Parathyroid adenoma (tissue), 2 donors: ENCODE data around the gene MAD1L1.

Experiments used
- H2AFZ ChIP-seq: fragments of 300-600 bp; sonication (generic); one replicate; pipeline ENCODE4 v1.7.0; 2017; ENCODE audit warnings: antibody characterized with exemption, mild to moderate bottlenecking
- H3K27ac ChIP-seq: fragments of 300-600 bp; sonication (generic); one replicate; pipeline ENCODE4 v1.7.0; 2017
- H3K27me3 ChIP-seq: fragments of 300-600 bp; sonication (generic); one replicate; pipeline ENCODE4 v1.7.0; 2017; ENCODE audit warnings: low read length; ENCODE audit not compliant: control insufficient read depth, insufficient read depth
- H3K36me3 ChIP-seq: fragments of 300-600 bp; sonication (generic); one replicate; pipeline ENCODE4 v1.7.0; 2017; ENCODE audit warnings: low read length; ENCODE audit not compliant: control insufficient read depth, insufficient read depth
- H3K4me1 ChIP-seq: fragments of 300-600 bp; sonication (generic); one replicate; pipeline ENCODE4 v1.7.0; 2017; ENCODE audit warnings: control low read depth
- H3K4me2 ChIP-seq: fragments of 300-600 bp; sonication (generic); one replicate; pipeline ENCODE4 v1.7.0; 2017; ENCODE audit warnings: low read length
- H3K4me3 ChIP-seq: fragments of 300-600 bp; sonication (generic); one replicate; pipeline ENCODE4 v1.7.0; 2017; ENCODE audit warnings: low read depth, low read length
- H3K79me2 ChIP-seq: fragments of 300-600 bp; sonication (generic); one replicate; pipeline ENCODE4 v1.7.0; 2017; ENCODE audit warnings: control low read depth
- H3K9ac ChIP-seq: fragments of 300-600 bp; sonication (generic); one replicate; pipeline ENCODE4 v1.7.0; 2017; ENCODE audit warnings: mild to moderate bottlenecking
- H3K9me3 ChIP-seq: fragments of 300-600 bp; sonication (generic); one replicate; pipeline ENCODE4 v1.7.0; 2017; ENCODE audit warnings: low read length; ENCODE audit not compliant: control insufficient read depth
- CTCF ChIP-seq: fragments of 300-600 bp; sonication (generic); IDR thresholded peaks from one replicate; pipeline ENCODE4 v1.7.0; 2017; ENCODE audit warnings: antibody characterized with exemption, mild to moderate bottlenecking
- donor health status: primary hyperparathyroidism.

Gene MAD1L1

GRCh38 chr7:1845536-1846311, 387.0 kb downstream of the MAD1L1 start:
- H3K4me2 ChIP-seq: no peak overlapping the region
- no peak overlapping the region for H3K4me3 ChIP-seq
- no peaks in the 10 kb centered on the region for H3K4me1 ChIP-seq
- no peak overlapping the region for H3K9ac ChIP-seq
- H3K79me2 ChIP-seq: no peaks in the 10 kb centered on the region
- no peak overlapping the region for H2AFZ ChIP-seq
- H3K9me3 ChIP-seq: no peaks in the 10 kb centered on the region
- H3K27ac ChIP-seq: no peak overlapping the region
- no peaks in the 10 kb centered on the region for H3K27me3 ChIP-seq
- H3K36me3 ChIP-seq: no peaks in the 10 kb centered on the region
- TF ChIP-seq CTCF: no peak

GRCh38 chr7:1844951-1845390, 387.8 kb downstream of the MAD1L1 start:
- no peak for TF ChIP-seq CTCF

GRCh38 chr7:1844336-1844950, 388.3 kb downstream of the MAD1L1 start:
- H3K9ac ChIP-seq: no peak overlapping the region
- H3K9me3 ChIP-seq: no peaks in the 10 kb centered on the region
- H3K4me2 ChIP-seq: no peak overlapping the region
- H3K27me3 ChIP-seq: no peaks in the 10 kb centered on the region
- no peak overlapping the region for H3K4me3 ChIP-seq
- no peak overlapping the region for H2AFZ ChIP-seq
- no peaks in the 10 kb centered on the region for H3K36me3 ChIP-seq
- no peak for TF ChIP-seq CTCF
- H3K27ac ChIP-seq: no peak overlapping the region
- no peaks in the 10 kb centered on the region for H3K79me2 ChIP-seq
- no peaks in the 10 kb centered on the region for H3K4me1 ChIP-seq

More at GRCh38 chr7:1844951-1845390, 387.8 kb downstream of the MAD1L1 start:
- no peaks in the 10 kb centered on the region for H3K4me1 ChIP-seq
- H3K9ac ChIP-seq: no peak overlapping the region
- no peaks in the 10 kb centered on the region for H3K79me2 ChIP-seq
- no peaks in the 10 kb centered on the region for H3K9me3 ChIP-seq
- H3K4me2 ChIP-seq: no peak overlapping the region
- H3K27me3 ChIP-seq: no peaks in the 10 kb centered on the region
- H2AFZ ChIP-seq: no peak overlapping the region
- H3K36me3 ChIP-seq: no peaks in the 10 kb centered on the region
- no peak overlapping the region for H3K4me3 ChIP-seq
- no peak overlapping the region for H3K27ac ChIP-seq

GRCh38 chr7:1843921-1844335, 388.8 kb downstream of the MAD1L1 start:
- no peaks in the 10 kb centered on the region for H3K79me2 ChIP-seq
- no peak overlapping the region for H3K27ac ChIP-seq
- no peak overlapping the region for H3K9ac ChIP-seq
- no peaks in the 10 kb centered on the region for H3K27me3 ChIP-seq
- H2AFZ ChIP-seq: no peak overlapping the region
- no peak for TF ChIP-seq CTCF
- H3K4me1 ChIP-seq: no peaks in the 10 kb centered on the region
- H3K4me3 ChIP-seq: no peak overlapping the region
- H3K36me3 ChIP-seq: no peaks in the 10 kb centered on the region
- no peaks in the 10 kb centered on the region for H3K9me3 ChIP-seq
- no peak overlapping the region for H3K4me2 ChIP-seq
